IPS-11a (cell line): ENCODE measurements around the gene APC.

Source experiments
- H3K4me3 ChIP-seq: one replicate; pipeline ENCODE4 v1.5.1; 2013; ENCODE audit warnings: low read depth, low read length, control low read depth

APC gene

GRCh38 chr5:112776301-112776856 is 38.7 kb downstream of the APC start:
- no peak overlapping the region for H3K4me3 ChIP-seq

GRCh38 chr5:112779531-112779930 is 41.8 kb downstream of the APC start:
- H3K4me3 ChIP-seq = no peak overlapping the region

- H3K4me3 ChIP-seq = no peak overlapping the region
These were observed 47.0 kb downstream of the APC start for GRCh38 chr5:112784726-112785125.

DNA sequence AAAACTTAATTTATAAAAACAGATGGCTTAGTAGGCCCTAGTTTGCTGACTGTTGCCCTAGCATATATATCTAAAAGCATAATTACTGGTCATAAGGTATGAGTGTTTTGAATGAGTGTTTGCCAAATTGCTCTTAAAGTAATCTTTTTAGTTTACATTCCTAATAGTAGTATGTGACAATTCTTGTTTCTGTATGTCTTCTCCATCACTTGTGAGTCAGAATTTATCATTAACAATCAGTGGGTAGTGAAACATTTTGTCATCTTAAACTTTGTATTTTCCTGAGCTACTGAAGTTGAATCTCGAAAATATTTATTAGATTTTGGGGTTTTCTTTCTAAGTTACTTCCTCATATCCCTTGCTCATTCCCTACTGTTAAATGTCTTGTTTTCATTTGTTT is 49.6 kb downstream of the APC start:
- H3K4me3 ChIP-seq = no peak overlapping the region

GRCh38 chr5:112787896-112788295 is 50.2 kb downstream of the APC start:
- no peak overlapping the region for H3K4me3 ChIP-seq

DNA sequence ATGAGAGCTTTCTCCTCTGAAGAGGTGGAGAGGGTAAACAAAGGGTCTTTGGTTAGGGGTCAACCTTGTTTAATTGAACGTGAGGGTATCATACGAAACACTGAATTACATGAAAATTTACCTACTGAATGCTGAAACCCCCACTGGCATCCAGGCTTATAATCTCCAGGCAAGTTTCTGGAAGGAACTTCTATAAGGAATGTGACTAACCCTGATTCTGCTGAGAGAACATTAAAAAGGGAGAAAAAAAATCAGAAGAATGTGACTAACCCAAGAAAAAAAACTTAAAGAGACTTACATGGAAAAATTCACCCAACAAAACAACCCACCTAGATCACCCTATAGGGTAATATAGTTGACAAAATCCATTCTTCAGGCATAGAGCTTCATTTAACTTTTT is 55.5 kb downstream of the APC start:
- no peak overlapping the region for H3K4me3 ChIP-seq

DNA sequence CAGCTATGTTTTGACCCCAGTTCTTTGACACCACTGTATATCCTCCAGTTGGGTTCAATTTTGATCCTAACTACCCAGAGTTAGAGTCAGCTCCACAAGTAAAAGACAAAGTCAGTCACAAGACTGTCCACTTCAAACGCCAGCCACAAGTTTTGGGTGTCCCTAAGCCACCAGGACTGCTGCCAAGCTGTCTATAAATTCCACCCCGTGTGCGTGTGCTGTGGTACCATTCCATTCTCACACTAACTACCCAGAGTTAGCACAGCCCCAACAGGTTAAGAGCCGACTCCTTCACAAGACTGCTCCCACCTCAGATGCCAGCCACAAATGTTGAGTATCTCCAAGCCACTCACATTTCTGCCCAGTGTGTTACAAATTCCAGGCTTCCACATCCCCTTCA is 56.7 kb downstream of the APC start:
- H3K4me3 ChIP-seq = no peak overlapping the region

DNA sequence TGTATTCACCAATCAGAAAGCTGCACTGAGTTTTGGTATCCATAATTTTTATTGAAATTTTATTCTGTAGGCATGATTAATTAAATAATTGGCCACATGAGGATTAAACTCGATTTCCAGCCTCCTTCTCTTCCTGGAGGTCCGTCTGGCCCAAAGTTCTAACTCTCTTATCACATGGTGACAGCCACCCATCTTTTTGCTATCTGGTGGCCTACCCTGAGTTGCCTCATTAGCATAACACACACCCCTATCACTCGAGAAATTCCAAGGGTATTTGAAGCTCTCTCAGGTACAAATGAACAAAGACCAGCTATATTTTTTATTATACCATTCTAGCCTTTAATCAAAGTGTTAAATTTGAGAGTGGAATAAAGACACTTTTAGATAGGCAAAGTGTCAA is 57.7 kb downstream of the APC start:
- H3K4me3 ChIP-seq = no peak overlapping the region

DNA sequence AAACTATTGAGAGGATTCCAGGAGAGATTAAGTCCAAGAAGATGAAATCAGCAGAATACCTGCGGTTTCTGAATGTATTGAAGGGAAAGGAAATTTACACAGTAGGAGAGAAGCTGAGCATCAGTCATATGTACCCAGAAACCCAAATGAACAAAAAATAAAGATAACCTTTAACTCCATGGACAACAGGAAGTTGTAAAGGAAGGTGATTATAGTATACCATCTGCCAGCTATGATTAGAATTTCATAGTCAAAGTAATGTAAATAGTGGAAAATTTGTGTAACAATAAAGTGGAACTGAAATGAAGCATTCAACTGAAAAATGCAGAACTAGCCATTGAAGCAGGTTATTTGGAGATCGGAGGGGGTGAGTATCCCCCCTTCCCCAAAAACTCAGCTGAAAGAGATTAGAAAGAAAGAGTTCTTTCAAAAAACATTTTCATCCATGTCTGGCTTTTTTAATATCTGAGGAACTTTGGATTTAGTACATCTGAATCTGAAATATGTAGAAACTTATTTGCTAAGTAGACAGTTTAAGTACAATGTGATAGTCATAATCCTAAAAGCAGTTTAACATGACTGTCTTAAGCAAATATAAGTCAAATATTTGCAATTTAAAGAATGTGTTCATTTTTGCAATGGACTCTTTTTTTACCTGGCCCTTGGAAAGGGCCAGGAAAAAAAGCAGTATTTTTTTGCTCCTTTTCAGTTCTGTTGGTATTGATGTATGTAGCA is 58.4 kb downstream of the APC start:
- H3K4me3 ChIP-seq = no peak overlapping the region

GRCh38 chr5:112799661-112800060 is 62.0 kb downstream of the APC start:
- H3K4me3 ChIP-seq = no peak overlapping the region

DNA sequence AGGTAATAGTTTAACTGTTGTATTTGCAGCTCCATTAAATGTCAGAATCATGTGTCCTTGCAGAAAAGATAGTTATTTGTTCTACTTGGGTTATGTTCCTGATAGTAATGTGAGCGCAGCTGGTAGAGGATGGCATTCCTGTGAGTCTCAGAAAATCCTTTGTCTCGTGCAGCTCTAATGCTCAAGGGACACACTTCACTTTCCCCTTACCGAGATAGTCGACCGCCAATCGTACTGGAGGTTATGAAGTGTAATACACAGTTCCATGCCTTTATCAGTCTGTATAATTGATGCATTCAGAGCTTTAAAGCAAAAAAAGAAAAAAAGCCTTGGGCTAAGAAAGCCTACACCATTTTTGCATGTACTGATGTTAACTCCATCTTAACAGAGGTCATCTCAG is 63.2 kb downstream of the APC start:
- H3K4me3 ChIP-seq = no peak overlapping the region

- H3K4me3 ChIP-seq = no peak overlapping the region
These were observed 73.3 kb downstream of the APC start for GRCh38 chr5:112811023-112811422.

DNA sequence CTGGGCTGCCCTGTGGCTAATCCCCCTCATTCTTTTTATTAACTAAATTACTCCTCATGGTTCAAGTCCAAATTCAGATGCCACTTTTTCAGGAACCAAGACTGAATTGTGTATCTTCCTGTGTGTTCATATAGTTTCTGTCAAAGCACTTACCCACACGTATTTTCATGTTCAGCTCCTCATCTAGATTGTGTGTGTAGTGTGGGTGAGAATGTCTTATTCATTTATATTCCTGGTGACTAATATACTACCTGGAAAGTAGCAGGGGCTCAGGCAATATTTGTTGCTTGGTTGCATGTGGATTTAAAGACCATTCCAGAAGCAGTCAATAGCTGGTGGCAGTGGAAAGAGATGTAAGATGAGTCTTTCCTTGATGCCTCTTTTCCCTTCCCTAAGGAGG is 74.9 kb downstream of the APC start:
- no peak overlapping the region for H3K4me3 ChIP-seq

DNA sequence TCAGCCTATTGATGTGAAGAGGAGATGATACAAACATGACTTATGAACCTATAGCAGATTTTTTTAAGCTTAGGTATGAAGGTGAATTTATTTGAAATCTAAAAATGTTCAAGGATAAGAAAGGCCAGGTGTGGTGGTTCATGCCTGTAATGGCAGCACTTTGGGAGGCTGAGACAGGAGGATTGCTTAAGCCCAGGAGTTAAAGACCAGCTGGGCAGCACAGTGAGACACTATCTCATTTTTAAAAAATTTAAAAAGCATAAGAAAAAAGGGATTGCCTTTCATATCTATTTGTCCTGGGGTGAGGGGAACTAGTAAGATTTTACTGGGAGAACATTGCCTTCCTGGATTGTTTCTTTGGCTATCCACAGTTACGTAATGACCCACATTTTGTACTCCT is 82.6 kb downstream of the APC start:
- no peak overlapping the region for H3K4me3 ChIP-seq

GRCh38 chr5:112822456-112822855 is 84.8 kb downstream of the APC start:
- no peak overlapping the region for H3K4me3 ChIP-seq

DNA sequence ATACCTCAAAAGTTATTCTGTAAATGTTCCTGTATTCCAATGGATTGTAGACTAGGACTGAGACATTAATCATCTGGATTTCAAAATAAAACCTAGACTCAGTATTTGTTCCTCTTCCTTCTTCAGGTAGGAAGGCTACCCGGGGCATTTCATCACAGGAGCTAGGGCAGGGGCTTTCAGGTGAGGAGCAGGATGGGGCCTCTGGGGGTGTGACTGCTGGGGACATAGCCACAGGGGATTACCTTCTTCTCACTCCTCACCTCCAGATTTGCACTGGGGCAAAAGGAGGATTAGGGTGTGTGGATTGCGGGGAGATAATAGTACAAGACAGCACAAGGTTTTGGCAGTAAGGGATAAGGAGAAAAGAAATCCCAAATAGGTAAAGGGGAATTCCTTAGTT is 85.5 kb downstream of the APC start:
- H3K4me3 ChIP-seq = no peak overlapping the region

- H3K4me3 ChIP-seq = no peak overlapping the region
These were observed 86.0 kb downstream of the APC start for GRCh38 chr5:112823656-112824055.

GRCh38 chr5:112824197-112824596 is 86.5 kb downstream of the APC start:
- no peak overlapping the region for H3K4me3 ChIP-seq

DNA sequence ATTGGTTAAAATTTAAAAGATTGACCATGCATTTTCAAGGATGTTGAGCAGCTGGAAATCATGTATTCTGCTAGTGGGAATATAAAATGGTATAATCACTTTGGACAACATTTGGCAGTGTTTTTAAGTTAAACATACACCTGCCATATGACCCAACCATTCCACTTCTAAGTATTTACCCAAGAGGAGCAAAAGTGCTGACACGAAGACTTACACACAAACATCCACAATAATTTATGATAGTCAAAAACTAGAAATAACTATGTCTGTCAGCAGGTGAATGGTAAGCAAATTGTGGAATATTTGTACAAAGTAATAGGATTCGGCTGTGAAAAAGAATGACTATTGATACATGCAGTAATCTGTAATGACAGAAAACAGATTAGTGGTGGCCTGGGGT is 92.7 kb downstream of the APC start:
- no peak overlapping the region for H3K4me3 ChIP-seq

DNA sequence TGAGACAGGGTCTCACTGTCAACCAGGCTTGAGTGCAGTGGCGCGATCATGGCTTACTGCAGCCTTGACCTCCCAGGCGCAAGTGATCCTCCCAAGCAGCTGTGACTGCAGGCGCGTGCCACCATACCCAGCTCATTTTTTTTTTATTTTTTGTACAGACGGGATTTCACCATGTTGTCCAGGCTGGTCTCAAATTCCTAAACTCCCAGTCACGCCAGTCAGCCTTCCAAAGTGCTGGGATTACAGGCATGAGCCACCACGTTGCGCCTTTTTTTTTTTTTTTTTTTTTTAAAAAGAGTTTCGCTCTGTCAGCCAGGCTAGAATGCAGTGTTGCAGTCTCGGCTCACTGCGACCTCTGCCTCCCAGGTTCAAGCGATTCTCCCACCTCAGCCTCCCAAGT is 96.3 kb downstream of the APC start:
- no peak overlapping the region for H3K4me3 ChIP-seq

DNA sequence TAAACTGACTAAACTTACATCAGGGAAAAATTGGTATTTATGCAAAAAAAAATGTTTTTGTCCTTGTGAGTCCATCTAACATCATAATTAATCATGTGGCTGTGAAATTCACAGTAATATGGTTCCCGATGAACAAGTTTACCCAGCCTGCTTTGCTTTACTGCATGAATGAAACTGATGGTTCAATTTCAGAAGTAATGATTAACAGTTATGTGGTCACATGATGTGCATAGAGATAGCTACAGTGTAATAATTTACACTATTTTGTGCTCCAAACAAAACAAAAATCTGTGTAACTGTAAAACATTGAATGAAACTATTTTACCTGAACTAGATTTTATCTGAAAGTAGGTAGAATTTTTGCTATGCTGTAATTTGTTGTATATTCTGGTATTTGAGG is 106.8 kb downstream of the APC start:
- H3K4me3 ChIP-seq = no peak overlapping the region

DNA sequence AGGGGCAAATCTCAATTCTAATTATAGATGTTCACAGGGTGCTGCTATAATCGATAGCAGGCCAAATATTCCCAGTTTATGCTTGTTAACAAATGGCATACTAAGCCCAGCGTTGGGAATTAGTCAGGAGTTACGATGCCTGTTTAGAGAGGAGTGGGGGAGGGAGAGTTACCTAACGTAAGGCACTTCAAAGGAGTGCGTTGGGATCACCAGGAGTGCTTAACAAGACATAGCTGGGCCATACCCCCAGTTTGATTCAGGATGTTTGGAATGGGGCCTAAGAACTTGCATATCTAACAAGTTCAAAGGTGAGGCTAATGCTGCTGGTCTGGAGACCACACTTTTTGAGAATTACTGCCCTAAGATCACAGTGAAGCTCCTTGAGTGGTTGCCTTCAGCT is 108.9 kb downstream of the APC start:
- H3K4me3 ChIP-seq = no peak overlapping the region

GRCh38 chr5:112847306-112847705 is 109.6 kb downstream of the APC start:
- no peak overlapping the region for H3K4me3 ChIP-seq
